GM19455 (cell line): ENCODE data around the gene RNF150.

Experiments
- ATAC-seq: cut with Tn5 transposase; IDR thresholded peaks from one replicate; pipeline ENCODE4 v1.9.1; 2021; ENCODE audit not compliant: unreplicated experiment

Gene RNF150

DNA sequence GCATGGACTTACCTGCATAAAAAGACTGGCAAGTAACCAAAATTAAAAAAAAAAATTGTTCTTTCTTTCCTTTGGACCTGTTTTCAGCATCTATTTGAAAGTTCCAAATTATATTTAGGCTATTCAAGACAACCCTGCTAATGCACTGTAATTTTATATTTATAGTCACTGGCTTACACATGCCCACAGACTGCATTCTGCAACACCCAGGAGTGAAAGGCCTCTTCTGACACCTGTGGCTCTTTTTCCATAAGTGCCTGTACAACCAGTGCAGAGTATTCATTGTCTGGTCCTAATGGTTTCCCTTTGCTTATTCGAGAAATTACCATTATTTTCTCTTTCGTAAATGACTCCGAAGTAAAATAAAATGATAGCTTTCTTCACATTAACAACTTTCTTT is 143.3 kb downstream of the RNF150 start:
- ATAC-seq, result no peak

DNA sequence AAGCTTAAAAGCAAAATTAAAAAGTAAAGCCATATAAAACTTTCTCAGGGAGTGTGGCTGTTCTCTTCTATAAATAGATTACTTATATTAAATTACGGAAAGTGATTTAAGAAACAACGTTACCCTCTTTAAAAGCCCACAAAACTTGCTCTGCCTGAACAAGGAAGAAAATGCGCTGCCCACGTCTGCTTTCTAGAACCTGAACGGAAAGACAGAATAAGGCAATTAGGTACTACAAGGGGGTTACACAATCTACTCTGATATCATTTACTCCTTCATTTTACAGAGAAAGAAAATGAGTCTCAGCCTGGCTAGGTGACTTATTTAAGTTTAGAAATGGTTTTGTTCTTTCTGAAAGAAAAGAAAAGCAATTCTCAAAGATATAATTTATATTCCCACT is 147.2 kb downstream of the RNF150 start:
- ATAC-seq, result no peak

DNA sequence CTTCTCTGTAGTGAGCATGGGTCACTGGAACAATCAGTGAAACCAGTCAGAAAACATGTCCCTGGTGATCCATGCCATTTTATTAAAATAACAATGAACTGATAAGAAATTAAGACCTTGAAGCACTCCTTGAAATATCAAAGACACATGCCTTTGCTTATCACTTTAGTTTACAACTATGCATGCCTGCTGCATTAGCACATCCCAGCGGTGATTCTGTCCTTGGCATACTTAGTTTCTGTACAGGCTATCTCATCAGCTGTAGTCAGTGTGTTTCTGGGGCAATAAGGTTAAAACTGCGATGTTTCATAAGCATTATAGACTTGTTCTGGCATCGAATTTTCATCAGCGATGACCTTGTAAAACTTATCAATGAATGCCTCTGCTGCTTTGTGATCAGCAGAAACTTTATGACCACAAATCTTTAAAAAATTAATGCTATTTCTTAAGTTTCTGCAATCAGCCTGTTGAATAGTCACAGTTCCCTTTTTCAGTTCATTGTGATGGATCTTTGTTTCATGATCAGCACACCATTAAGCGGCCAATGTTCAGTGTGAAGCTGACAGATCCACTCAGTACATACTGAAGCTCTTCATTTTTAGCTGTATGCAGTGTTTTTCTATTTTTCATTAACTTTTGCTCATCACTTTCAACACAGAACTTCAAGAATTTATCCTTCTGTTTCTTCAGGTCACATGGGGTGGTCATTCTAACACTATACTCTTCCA is 150.5 kb downstream of the RNF150 start:
- no peak for ATAC-seq

DNA sequence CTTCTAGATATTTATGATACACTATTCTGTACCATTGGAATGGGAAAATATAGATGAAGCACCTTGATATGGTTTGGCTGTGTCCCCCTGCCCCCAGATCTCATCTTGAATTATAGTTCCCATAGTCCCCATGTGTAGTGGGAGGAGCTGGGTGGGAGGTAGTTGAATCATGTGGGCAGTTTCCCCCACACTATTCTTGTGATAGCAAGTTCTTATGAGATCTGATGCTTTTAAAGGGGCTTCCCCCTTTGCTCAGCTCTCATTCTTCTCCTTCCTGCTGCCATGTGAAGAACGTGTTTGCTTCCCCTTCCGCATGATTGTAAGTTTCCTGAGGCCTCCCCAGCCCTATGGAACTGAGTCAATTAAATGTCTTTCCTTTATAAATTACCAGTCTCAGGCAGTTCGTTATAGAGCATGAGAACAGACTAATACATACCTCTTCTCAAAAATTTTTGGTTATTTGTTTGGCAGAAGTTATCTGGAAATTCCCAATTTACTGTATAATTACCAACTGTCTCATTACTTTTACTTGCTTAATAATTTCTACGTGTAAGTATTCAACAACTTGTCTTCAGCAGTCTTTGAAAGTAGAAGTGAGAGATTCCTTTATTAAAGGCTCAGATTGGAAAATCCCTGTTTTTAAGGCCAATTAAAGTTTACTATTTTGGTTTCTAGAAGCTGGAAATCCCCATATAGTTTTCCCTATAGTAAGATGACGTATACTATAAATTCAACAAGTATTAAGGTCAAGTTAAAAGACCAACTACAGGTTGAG is 152.7 kb downstream of the RNF150 start:
- ATAC-seq, result no peak

DNA sequence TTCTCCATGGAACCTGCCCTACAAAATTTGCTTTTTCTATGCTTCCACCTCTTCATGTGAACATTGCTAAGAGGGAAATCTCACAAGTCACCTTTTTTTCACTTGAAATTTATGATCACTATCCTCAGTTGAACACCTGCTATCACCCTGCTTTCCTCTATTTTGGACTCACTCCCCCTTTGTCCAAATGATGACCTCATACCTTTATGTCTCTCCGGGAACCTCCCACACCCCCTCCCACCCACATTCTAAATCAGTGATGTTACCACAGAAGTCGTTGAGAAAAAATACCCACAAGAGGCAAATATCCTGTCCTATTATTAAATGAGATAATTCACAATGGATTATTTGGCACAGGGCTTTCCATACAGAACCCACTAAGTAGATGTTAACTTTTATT is 156.5 kb downstream of the RNF150 start:
- no peak for ATAC-seq

DNA sequence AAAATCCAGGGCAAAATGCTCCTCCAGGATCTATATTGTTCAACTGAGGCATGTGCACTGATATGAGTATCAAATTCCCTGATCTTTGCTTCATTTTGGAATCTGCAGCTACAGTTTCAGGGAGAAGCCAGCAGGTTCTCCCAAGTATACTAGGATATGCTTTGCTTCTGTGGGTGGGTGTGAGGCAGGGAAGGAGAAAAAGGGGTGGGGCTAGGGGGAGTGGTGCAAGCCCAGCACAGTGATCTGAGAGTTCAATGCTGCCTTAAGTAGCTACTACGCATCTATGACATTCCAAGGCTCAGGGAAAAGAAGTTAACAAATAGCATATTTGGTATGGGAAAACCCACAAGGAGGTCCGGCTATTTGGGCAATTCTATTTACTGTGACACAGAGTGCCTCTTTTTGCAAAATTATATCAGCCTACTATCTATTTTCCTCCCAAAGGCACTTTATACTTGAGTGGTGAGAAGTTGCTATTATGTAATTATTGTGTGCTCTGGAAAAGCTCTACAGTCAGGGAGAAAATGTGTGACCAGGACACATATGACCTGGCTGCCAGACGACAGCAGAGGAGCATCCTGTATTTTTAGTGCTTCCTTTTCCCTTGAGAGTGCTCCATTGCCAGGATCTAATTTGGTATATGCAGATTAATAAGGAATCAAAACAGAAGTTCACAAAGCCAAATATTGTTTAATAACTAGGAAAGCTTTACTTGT is 162.0 kb downstream of the RNF150 start:
- no peak for ATAC-seq

DNA sequence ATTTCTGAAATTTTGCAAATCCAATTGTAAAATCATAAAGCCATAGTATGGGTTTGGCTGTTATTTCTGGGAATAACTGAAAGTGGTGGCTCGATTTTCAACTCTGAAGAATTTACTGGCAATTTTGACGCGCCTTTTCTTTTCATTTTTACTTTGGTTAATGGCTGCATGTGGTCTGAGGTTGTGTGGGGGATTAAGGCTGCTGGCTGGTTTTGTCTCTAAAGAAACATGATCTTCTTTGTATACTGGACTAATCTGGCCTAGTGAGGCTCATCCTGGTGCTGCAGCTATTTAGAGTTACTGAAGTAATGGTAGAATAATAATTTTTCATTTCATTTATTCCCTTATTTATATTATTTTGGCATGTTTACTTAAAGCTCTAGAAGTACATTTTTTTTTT is 164.0 kb downstream of the RNF150 start:
- no peak for ATAC-seq

DNA sequence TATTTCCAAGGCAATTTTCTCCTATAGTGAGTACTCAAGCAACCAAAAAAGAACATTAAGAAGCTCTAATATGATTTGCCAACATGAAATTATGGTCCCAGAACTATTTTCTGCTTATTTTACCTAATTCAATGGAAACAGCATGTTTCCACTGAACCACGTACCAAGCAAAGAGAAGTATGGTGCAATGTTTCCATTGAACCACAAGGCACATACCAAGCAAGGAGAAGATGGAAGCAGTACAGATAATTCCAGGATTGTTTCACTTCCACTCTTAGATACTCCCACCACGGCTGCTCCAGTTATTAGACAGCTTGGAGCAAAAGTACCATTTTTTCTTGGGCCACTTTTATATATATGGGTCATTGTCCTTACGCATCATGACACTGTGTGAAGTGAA is 164.9 kb downstream of the RNF150 start:
- ATAC-seq, result no peak

GRCh38 chr4:140963883-140964282 is 169.4 kb downstream of the RNF150 start:
- no peak for ATAC-seq

GRCh38 chr4:140955641-140956040 is 177.6 kb downstream of the RNF150 start:
- ATAC-seq, result no peak

DNA sequence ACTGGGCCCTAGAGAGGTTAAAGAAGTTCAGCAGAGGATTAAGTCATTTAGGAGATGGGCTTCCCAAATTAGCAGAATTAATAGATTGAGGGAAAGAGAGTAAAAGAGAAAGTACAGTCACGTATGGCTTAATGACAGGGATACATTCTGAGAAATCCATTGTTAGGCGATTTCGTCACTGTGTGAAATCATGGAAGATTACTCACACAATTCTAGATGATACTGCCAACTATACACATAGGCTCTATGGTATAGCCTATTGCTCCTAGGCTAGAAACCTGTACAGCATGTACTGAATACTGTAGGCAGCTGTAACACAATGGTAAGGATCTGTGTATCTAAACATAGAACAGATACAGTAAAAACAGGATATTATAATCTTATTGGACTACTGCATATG is 180.6 kb downstream of the RNF150 start:
- ATAC-seq, result no peak

DNA sequence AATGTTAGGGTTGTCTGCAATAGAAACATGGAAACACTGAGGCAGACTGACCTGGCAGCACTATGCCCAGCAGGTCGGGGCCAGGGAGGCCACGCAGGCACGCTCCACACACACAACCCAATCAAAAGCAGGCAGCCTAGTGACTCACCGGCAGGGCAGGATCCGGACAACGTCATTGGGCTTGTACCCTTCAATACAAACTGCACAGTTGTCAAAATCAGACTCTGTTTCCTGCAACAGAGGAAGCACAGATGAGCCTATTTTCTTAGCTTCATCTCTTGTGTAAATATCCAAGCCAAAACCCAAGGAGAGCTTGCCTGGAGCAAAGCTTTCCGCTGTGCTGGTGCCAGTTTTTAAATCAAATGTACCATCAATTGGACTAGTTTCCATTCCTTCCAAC is 185.8 kb downstream of the RNF150 start:
- no peak for ATAC-seq

DNA sequence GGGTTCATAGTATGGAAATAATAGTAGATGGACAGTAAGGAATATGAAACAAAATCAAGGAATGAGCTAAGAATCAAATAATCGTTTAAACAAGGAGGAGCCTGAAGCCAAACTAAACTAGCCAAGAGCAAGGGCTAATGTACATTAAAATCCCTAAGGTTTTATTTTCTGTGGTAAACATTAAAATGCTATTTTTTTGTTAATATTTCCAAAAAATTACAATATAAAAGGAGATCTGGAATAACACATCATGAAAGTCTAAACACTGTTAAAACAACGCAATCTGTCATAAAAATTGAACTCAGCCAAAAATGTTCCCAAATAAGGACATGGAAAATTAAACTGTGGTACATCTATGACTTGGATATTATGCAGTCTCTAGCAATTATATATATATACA is 188.2 kb downstream of the RNF150 start:
- no peak for ATAC-seq

DNA sequence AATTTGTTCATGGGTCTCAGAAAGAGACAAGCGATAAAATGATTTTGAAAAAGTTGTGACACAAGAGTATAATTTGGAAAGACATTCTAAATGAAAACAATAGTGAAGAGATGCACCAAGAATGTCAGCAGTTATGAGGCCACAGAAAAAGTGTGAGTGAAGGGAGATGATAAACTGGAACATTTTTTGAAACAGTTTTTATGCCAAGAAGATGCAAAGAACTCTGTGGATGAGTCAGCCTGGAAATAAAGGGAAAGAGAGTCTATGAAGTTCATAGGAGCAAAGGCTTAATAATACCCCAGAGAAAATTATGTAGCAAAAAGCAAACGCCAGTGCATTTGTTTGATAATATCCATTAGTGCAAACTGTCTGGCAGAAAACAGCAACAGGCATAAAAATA is 188.7 kb downstream of the RNF150 start:
- ATAC-seq, result no peak

GRCh38 chr4:140944199-140944515 is 189.1 kb downstream of the RNF150 start:
- no peak for ATAC-seq

DNA sequence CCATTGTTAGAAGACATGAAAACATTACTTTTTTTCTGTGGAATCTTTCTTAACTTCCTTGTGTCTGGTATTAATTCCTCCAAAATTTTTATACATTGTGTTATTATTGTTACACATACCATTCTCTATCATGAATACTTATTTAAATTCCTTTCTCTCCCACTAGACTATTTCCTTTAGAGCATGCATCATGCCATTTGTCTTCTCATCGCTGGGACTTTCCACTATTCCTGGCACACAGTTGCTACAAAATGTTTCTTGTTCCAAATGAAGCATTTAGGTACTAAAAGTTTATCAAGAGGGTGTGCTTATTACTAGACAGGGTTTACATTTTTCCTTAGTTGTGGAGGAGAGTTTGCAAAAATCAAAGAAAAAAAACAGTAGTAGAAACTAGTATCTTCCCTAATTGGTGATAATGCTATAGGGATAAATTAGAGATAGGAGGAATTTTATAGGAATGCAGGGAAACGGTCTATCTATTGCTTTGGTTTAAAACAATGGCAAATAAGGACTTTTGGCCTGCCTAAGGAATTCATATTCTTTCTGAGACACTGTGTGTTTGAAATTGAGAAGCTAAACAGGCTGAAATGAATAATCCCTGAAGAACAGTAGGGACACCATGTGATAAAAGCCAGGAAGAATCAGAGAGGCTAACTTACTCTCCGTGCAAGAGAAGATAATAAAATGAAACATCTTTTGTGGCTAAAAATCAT is 189.6 kb downstream of the RNF150 start:
- no peak for ATAC-seq

DNA sequence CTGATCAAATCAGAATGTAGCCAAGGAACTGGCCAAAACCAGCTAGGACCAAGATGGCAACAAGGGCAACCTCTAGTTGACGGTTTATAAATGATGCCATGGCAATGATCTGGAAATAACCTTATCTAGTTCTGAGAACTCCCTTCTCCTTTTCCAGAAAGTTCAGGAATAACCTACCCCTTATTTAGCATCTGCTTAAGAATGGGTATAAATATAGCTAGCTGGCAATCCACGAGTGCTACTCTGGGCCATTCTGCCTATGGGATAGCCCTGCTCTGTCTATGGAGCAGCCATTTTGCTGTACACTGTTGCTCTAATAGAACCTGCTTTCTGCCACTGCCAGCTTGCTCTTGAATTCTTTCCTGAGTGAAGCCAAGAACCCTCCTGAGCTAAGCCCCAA is 192.7 kb downstream of the RNF150 start:
- ATAC-seq, result no peak

GRCh38 chr4:140937866-140938265 is 195.4 kb downstream of the RNF150 start:
- ATAC-seq, result no peak

DNA sequence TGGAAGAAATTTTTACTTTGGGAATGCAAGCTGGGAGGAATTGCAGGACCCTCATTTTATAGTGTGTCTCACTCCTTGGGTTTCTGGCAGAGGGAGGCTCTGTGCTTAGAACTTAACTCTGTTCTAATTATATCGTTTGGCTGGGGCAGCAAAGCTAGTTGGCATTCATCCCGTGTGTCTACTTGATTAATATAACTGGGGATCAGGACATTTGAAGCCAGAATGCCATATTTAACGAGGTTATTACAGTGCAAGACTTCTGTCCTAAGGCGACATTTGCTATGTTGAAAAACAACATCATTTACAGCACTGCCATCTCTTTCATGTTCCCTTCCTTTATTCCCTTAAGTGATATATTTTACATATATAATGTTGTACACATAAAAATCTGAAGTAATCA is 198.0 kb downstream of the RNF150 start:
- ATAC-seq, result no peak

GRCh38 chr4:140932501-140933045 is 200.7 kb downstream of the RNF150 start:
- ATAC-seq, result no peak

- no peak for ATAC-seq
Measured at GRCh38 chr4:140931911-140932310, 201.4 kb downstream of the RNF150 start.
